DND-41 (cell line): ENCODE measurements around the gene OTOS.

ENCODE experiments used
- ATAC-seq: fragments of 200-7000 bp; cut with Tn5 transposase; 3 replicates; pipeline ENCODE4 v1.9.1; 2021; ENCODE audit warnings: low read depth; ENCODE audit not compliant: insufficient read depth
- DNase-seq: peaks from one replicate; pipeline ENCODE4 v3.0.0-alpha.2; 2020
- H2AFZ ChIP-seq: 2 replicates; pipeline ENCODE4 v1.6.0; 2012; ENCODE audit warnings: low read depth, low read length
- H3K27ac ChIP-seq: 2 replicates; pipeline ENCODE4 v1.5.1; 2012; ENCODE audit warnings: low read length, inconsistent platforms
- H3K27me3 ChIP-seq: fragments of 200-600 bp; sonication (generic); 2 replicates; pipeline ENCODE4 v1.6.0; 2012; ENCODE audit warnings: low read length, mild to moderate bottlenecking, inconsistent platforms; ENCODE audit not compliant: insufficient read depth, poor library complexity
- H3K36me3 ChIP-seq: 2 replicates; pipeline ENCODE4 v1.5.1; 2012; ENCODE audit warnings: low read length, inconsistent platforms; ENCODE audit not compliant: insufficient read depth
- H3K4me1 ChIP-seq: 2 replicates; pipeline ENCODE4 v1.5.1; 2012; ENCODE audit warnings: mild to moderate bottlenecking, low read length; ENCODE audit not compliant: insufficient read depth
- H3K4me2 ChIP-seq: 2 replicates; pipeline ENCODE4 v1.6.0; 2012; ENCODE audit warnings: mild to moderate bottlenecking, moderate library complexity, low read length, inconsistent platforms; ENCODE audit not compliant: insufficient read depth
- H3K4me3 ChIP-seq, 2 experiments: fragments of 200-600 bp in 1 of 2; shearing (Covaris generic) in 1 of 2; 2 replicates each; pipeline ENCODE4 v1.5.1; 2012 to 2016; ENCODE audit warnings: inconsistent platforms in 2 of 2, low read length in 2 of 2, mild to moderate bottlenecking in 2 of 2, low read depth in 1 of 2, moderate library complexity in 1 of 2
- H3K79me2 ChIP-seq: 2 replicates; pipeline ENCODE4 v1.6.0; 2012; ENCODE audit warnings: low read length, inconsistent platforms; ENCODE audit not compliant: insufficient read depth
- H3K9ac ChIP-seq: 2 replicates; pipeline ENCODE4 v1.6.0; 2012; ENCODE audit warnings: low read depth, mild to moderate bottlenecking, inconsistent platforms, low read length, moderate library complexity
- H3K9me3 ChIP-seq: 2 replicates; pipeline ENCODE4 v1.5.1; 2012; ENCODE audit warnings: low read length, moderate library complexity, mild to moderate bottlenecking, inconsistent platforms; ENCODE audit not compliant: insufficient read depth, severe bottlenecking
- H4K20me1 ChIP-seq: 2 replicates; pipeline ENCODE4 v1.6.0; 2012; ENCODE audit warnings: low read length; ENCODE audit not compliant: insufficient read depth
- CTCF ChIP-seq: IDR thresholded peaks from 2 replicates; pipeline ENCODE4 v1.5.1; 2012; ENCODE audit warnings: borderline replicate concordance, low read length, moderate library complexity, mild to moderate bottlenecking; ENCODE audit not compliant: poor library complexity, severe bottlenecking; ENCODE audit errors: extremely low read depth
- EZH2 ChIP-seq: IDR thresholded peaks from 3 replicates; pipeline ENCODE4 v1.6.1; 2012; ENCODE audit warnings: borderline replicate concordance, low read depth, mild to moderate bottlenecking, moderate library complexity, low read length, inconsistent platforms; ENCODE audit not compliant: severe bottlenecking

Gene OTOS

GRCh38 chr2:240147382-240147781, 6.9 kb upstream of the OTOS start:
- Histone ChIP-seq H3K27ac (no peak overlapping the region), H3K79me2 (no peaks in the 10 kb centered on the region), H3K36me3 (no peaks in the 10 kb centered on the region), H3K27me3 (no peaks in the 10 kb centered on the region), H3K9me3 (no peaks in the 10 kb centered on the region), H4K20me1 (peaks cover 10% of the 10 kb centered on the region; the same call in 1 of the 2 replicates), H3K9ac (no peak overlapping the region), H3K4me2 (no peak overlapping the region), H3K4me3 (no peak overlapping the region), H3K4me1 (0 out of 2 replicates have a peak, but pooled peaks cover 8% of the 10 kb centered on the region), H2AFZ (no peak overlapping the region)
- DNase-seq = no peak
- no peak for ATAC-seq
- TF ChIP-seq CTCF (no peak), EZH2 (no peak)

- Histone ChIP-seq H3K27me3 (no peaks in the 10 kb centered on the region), H3K79me2 (no peaks in the 10 kb centered on the region), H3K4me2 (no peak overlapping the region), H3K9ac (no peak overlapping the region), H3K36me3 (no peaks in the 10 kb centered on the region), H4K20me1 (peaks cover 10% of the 10 kb centered on the region; the same call in 1 of the 2 replicates), H3K4me1 (0 out of 2 replicates have a peak, but pooled peaks cover 8% of the 10 kb centered on the region), H3K27ac (no peak overlapping the region), H3K4me3 (no peak overlapping the region), H3K9me3 (no peaks in the 10 kb centered on the region), H2AFZ (no peak overlapping the region)
- no peak for DNase-seq
- TF ChIP-seq CTCF (no peak), EZH2 (no peak)
- ATAC-seq = no peak
Measured at GRCh38 chr2:240146627-240147278, 6.3 kb upstream of the OTOS start.

GRCh38 chr2:240146141-240146561, 5.7 kb upstream of the OTOS start:
- Histone ChIP-seq H3K9ac (no peak overlapping the region), H3K4me3 (no peak overlapping the region)
- ATAC-seq = no peak

More at GRCh38 chr2:240146141-240146561, 5.7 kb upstream of the OTOS start:
- Histone ChIP-seq H3K27me3 (peaks cover 1% of the 10 kb centered on the region), H4K20me1 (peaks cover 10% of the 10 kb centered on the region; the same call in 1 of the 2 replicates), H3K9me3 (no peaks in the 10 kb centered on the region), H3K79me2 (no peaks in the 10 kb centered on the region), H3K4me1 (0 out of 2 replicates have a peak, but pooled peaks cover 8% of the 10 kb centered on the region), H3K36me3 (no peaks in the 10 kb centered on the region), H3K27ac (no peak overlapping the region), H2AFZ (no peak overlapping the region), H3K4me2 (no peak overlapping the region)
- DNase-seq = no peak
- no peak for TF ChIP-seq CTCF
- TF ChIP-seq EZH2 = no peak
